HFF-Myc (cell line): Measurements from ENCODE around the gene ARHGAP23.
A peak's percentile ranks its signal among the peaks of the same experiment; 100 is the strongest.

Source experiments
- DNase-seq: peaks from one replicate; pipeline ENCODE4 v3.0.0-alpha.2; 2011; ENCODE audit warnings: low read depth; ENCODE audit errors: extremely low read depth
- H3K4me3 ChIP-seq: replicated peaks from 2 replicates; pipeline ENCODE4 v1.5.1; 2011; ENCODE audit warnings: low read depth, mild to moderate bottlenecking, control low read depth, low read length
- TF ChIP-seq, protein P1 (sequence below): IDR thresholded peaks from 2 replicates; pipeline ENCODE4 v1.5.1; 2012; ENCODE audit warnings: mild to moderate bottlenecking, low read depth, low read length, control low read depth; ENCODE audit errors: missing control alignments

ARHGAP23 gene

DNA sequence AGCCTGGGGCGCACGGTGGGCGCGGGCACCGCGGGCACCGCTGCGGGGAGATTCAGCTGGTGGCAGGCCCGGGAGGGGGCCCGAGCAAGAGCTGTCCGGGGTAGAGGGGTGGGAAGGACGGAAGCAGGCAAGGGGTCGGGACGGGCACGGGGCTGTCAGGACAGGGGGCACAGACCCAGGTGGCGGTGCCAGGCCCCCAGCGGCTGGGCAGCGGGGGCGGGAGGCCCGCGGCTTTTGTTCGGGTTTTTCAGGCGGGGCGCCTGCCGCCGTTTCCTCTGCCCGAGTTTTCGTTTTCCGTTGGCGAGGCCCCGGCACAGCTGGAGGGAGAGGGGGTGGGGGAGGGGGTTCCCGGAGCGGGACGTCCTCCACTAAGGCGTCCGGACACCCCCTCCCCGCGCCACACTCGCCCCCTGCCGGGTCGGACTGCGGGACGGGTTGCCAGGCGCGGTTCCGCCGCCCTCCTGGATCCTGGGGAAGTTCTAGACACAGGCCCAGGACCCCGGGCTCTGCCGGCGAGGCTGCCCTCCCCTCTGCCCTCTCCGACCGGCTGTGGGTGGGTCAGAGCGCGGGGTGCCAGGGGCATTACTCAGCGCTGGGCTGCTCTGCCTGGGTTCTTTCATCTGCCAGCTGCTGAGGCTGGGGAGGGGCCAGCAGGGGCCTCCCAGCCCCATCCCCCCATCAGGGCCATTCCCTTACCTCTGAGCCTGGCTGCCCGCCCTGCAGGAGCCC is 543 bp downstream of the ARHGAP23 start:
- H3K4me3 ChIP-seq = peak overlapping the region; percentile 67
- TF ChIP-seq, protein P1, sequence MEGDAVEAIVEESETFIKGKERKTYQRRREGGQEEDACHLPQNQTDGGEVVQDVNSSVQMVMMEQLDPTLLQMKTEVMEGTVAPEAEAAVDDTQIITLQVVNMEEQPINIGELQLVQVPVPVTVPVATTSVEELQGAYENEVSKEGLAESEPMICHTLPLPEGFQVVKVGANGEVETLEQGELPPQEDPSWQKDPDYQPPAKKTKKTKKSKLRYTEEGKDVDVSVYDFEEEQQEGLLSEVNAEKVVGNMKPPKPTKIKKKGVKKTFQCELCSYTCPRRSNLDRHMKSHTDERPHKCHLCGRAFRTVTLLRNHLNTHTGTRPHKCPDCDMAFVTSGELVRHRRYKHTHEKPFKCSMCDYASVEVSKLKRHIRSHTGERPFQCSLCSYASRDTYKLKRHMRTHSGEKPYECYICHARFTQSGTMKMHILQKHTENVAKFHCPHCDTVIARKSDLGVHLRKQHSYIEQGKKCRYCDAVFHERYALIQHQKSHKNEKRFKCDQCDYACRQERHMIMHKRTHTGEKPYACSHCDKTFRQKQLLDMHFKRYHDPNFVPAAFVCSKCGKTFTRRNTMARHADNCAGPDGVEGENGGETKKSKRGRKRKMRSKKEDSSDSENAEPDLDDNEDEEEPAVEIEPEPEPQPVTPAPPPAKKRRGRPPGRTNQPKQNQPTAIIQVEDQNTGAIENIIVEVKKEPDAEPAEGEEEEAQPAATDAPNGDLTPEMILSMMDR = no peak
- no peak for DNase-seq

DNA sequence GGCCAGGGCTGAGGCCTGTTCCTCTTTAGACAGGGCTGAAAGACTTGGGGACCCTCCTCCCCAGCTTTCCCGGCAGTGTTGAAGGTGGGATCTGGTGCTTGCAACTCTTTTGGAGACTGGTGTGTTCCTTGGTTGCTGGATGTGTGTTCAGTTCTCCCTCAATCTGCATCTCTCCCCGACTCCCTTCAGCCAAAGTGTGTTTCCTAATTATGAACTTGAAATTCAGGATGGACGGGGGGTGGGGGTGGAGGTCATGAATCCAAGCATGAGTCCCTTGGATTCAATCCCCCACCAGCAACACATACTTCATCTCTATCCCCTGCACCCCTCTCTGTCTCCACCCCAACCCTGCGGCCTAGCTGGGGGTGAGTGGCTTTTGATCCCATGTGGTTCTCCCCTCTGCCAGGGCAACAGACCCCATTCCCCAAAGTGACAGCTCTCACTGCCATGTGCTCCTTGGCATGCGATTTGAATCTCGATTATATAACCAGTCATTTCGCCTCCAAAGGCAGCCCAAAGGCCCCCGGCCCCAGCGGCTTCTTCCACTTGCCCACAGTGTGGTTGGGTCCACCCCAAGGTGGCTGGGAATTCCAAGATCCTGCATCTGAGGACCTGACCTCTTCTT is 1.3 kb downstream of the ARHGAP23 start:
- TF ChIP-seq, protein P1 = no peak
- peak overlapping the region; percentile 67 for H3K4me3 ChIP-seq
- DNase-seq = no peak

DNA sequence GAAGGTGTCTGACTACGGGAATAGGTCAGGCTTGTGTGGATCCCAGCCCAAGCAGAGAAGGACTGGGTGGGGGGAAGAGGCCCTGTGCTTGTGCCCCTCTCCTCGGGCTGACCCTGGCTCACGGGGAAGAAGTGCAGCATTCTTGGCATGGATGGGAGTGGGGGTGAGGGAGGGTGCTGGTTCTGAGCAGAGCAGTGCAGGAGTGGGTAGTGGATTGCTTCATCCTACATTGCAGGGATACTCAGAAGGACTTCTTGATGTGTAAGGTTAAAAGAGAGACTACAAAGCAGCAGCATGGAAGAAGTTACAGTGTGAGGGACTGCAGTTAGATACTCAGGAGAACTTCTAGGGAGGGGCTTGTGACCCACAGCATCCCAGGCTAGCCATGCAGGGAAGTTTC is 2.1 kb downstream of the ARHGAP23 start:
- no peak for DNase-seq
- H3K4me3 ChIP-seq = no peak overlapping the region
- TF ChIP-seq, protein P1 = no peak

DNA sequence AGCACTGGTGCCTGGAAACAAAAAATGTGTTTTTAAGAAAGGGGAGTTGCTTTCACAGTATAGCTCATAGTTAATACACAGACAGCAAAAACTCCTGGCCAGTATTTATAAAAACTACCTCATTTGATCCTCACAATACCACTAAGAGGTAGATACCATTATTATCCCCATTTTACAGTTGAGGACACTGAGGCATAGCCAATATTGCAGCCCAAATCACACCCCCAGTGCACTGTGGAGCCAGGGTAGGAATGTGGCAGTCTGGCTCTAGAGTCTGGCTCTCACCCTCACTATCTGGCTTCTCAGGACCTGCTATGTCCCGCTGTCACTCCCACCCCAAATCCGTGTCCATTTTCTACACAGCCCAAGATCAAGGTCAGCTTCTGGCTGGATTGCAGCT is 2.6 kb downstream of the ARHGAP23 start:
- DNase-seq = no peak
- TF ChIP-seq, protein P1 = no peak
- no peak overlapping the region for H3K4me3 ChIP-seq

DNA sequence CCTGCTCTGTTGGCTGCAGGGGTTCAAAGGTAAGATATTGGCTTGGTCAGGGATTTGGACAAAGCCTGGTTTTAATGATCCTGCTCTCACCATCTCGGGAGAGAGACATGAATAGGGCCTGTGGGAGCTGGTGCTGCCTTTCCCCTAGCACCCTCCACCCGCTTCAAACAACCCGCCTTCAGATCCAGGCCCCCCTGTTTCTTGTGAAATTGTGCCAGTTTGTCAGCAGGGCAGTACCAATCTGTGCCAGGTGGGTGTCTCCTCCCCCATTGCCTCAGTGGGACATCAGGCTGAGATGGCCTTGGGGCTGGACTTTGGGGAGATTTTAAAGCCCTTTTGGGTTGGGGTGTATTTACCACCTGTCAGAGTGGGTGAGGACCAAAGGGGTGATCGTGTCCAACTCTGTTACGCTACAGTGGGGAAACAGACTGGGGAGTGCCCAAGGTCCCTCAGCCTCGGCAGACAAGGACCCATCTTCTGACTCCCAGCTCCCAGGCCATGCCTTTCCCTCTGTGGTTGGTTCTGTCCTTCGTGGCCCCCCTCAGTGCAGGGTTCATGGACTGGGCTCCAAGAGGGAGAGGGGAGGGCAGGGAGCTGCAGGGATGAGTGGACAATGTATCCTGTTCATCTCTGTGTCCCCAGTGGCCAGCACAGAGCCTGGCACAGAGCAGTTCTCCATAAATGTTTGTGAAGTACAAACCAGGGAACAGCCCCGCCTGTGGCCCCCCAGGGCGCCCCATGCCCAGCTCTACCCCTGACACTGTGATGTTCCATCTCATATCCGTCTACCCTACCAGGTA is 3.3 kb downstream of the ARHGAP23 start:
- no peak for DNase-seq
- TF ChIP-seq, protein P1 = no peak
- no peak overlapping the region for H3K4me3 ChIP-seq

DNA sequence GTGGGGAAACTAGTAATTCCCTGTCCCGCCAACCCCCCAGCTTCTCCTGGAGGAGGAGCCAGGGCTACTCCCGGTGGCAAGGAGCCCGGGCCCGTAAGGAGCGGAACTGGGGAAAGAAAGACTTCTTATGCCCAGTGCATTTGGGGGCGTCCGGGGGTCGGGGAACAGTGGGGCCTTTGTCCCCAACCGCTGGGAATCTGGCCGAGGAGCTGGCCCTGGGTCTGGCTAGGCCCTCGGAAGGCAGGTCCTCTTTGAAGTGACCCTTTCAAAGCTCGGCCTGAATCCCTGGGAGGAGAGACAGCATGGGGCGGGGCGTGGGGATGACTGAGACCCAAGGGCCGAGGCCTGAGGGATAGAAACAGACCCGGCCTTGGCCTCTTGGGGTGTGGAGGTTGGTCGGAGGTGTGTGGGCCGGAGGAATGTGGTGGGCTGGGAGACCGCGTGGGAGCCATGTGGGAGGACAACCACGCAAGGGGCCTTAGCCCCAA is 6.0 kb downstream of the ARHGAP23 start:
- no peak for DNase-seq
- H3K4me3 ChIP-seq = no peak overlapping the region
- TF ChIP-seq, protein P1 = no peak
